SU-DHL-6 (cell line): ENCODE results near the gene EXOC7.

Experiments used
- CTCF ChIP-seq: fragments of 200-600 bp; sonication (generic); IDR thresholded peaks from one replicate; pipeline ENCODE4 v1.5.1; 2017; ENCODE audit warnings: antibody characterized with exemption, mild to moderate bottlenecking, low read length, moderate library complexity; ENCODE audit not compliant: insufficient read depth, poor library complexity, severe bottlenecking
- EZH2phosphoT487 ChIP-seq: fragments of 200-600 bp; sonication (generic), shearing (Covaris generic); conservative IDR thresholded peaks from 2 replicates; pipeline ENCODE4 v1.6.1; 2018; ENCODE audit warnings: mild to moderate bottlenecking, antibody characterized with exemption, low read length, moderate library complexity, mixed read lengths

GRCh38 chr17:76063875-76064546 is 39.6 kb downstream of the EXOC7 start:
- TF ChIP-seq EZH2phosphoT487 (no peak), CTCF (no peak)
